H9 (cell line): ENCODE results near the gene PCDHA1. TPM values are rescaled to one million over a fixed set of nuclear protein-coding genes. Genes with fewer than 3 reads are reported as not detected.

Source experiments
- DNase-seq: peaks from one replicate; pipeline ENCODE4 v3.0.0-alpha.2; 2017
- H2AFZ ChIP-seq: one replicate; pipeline ENCODE4 v1.6.1; 2013; ENCODE audit warnings: mild to moderate bottlenecking, low read length, control low read depth, moderate library complexity
- H2AK5ac ChIP-seq: 2 replicates; pipeline ENCODE4 v1.6.1; 2013; ENCODE audit warnings: low read length, control low read depth, mixed read lengths; ENCODE audit not compliant: insufficient read length
- H2BK120ac ChIP-seq: one replicate; pipeline ENCODE4 v1.6.1; 2013; ENCODE audit warnings: low read depth, mild to moderate bottlenecking, low read length, control low read depth, inconsistent platforms; ENCODE audit not compliant: poor library complexity, severe bottlenecking
- H2BK12ac ChIP-seq: 2 replicates; pipeline ENCODE4 v1.6.1; 2013; ENCODE audit warnings: low read length, control low read depth, mixed read lengths, low read depth; ENCODE audit not compliant: insufficient read length
- H2BK15ac ChIP-seq: 2 replicates; pipeline ENCODE4 v1.6.1; 2013; ENCODE audit warnings: low read depth, low read length, control low read depth
- H2BK20ac ChIP-seq: one replicate; pipeline ENCODE4 v1.6.1; 2013; ENCODE audit warnings: low read depth, mild to moderate bottlenecking, low read length, control low read depth, inconsistent platforms; ENCODE audit not compliant: poor library complexity, severe bottlenecking
- H2BK5ac ChIP-seq: 2 replicates; pipeline ENCODE4 v1.6.1; 2013; ENCODE audit warnings: low read length, control low read depth, mixed read lengths; ENCODE audit not compliant: insufficient read length
- H3K14ac ChIP-seq: 2 replicates; pipeline ENCODE4 v1.6.1; 2013; ENCODE audit warnings: low read length, control low read depth; ENCODE audit not compliant: insufficient read depth
- H3K18ac ChIP-seq: 2 replicates; pipeline ENCODE4 v1.6.1; 2013; ENCODE audit warnings: low read depth, mild to moderate bottlenecking, mixed read lengths, low read length, control low read depth; ENCODE audit not compliant: insufficient read length
- H3K23ac ChIP-seq: 2 replicates; pipeline ENCODE4 v1.6.1; 2013; ENCODE audit warnings: low read length, control low read depth, mixed read lengths, low read depth; ENCODE audit not compliant: insufficient read length
- H3K23me2 ChIP-seq: 2 replicates; pipeline ENCODE4 v1.6.1; 2013; ENCODE audit warnings: low read depth, mild to moderate bottlenecking, mixed read lengths, low read length, control low read depth; ENCODE audit not compliant: insufficient read length, poor library complexity, severe bottlenecking
- H3K27ac ChIP-seq: 2 replicates; pipeline ENCODE4 v1.5.1; 2013; ENCODE audit warnings: low read length, control low read depth, mixed read lengths, low read depth; ENCODE audit not compliant: insufficient read length
- H3K27me3 ChIP-seq: 2 replicates; pipeline ENCODE4 v1.6.1; 2013; ENCODE audit warnings: low read length, control low read depth, inconsistent platforms; ENCODE audit not compliant: insufficient read depth
- H3K4ac ChIP-seq: 2 replicates; pipeline ENCODE4 v1.6.1; 2013; ENCODE audit warnings: low read depth, mild to moderate bottlenecking, control low read depth, inconsistent platforms, low read length, moderate library complexity
- H3K4me1 ChIP-seq: 2 replicates; pipeline ENCODE4 v1.6.1; 2013; ENCODE audit warnings: low read length, control low read depth, inconsistent platforms; ENCODE audit not compliant: insufficient read depth
- H3K4me2 ChIP-seq: 2 replicates; pipeline ENCODE4 v1.6.1; 2013; ENCODE audit warnings: low read length, control low read depth, mixed read lengths; ENCODE audit not compliant: insufficient read length, insufficient read depth
- H3K56ac ChIP-seq: 2 replicates; pipeline ENCODE4 v1.6.1; 2013; ENCODE audit warnings: low read depth, mild to moderate bottlenecking, mixed read lengths, low read length, control low read depth; ENCODE audit not compliant: insufficient read length
- H3K79me1 ChIP-seq: 2 replicates; pipeline ENCODE4 v1.6.1; 2013; ENCODE audit warnings: low read depth, mild to moderate bottlenecking, moderate library complexity, low read length, control low read depth, inconsistent platforms; ENCODE audit not compliant: insufficient read depth, poor library complexity, severe bottlenecking
- H3K79me2 ChIP-seq: 2 replicates; pipeline ENCODE4 v1.6.1; 2013; ENCODE audit warnings: low read length, control low read depth, inconsistent platforms; ENCODE audit not compliant: insufficient read depth
- H3K9ac ChIP-seq: 2 replicates; pipeline ENCODE4 v1.6.1; 2013; ENCODE audit warnings: low read length, control low read depth, mixed read lengths; ENCODE audit not compliant: insufficient read length; ENCODE audit errors: extremely low read depth
- H3K9me3 ChIP-seq: one replicate; pipeline ENCODE4 v1.6.1; 2013; ENCODE audit warnings: low read depth, low read length, inconsistent platforms; ENCODE audit not compliant: control insufficient read depth
- H3T11ph ChIP-seq: one replicate; pipeline ENCODE4 v1.6.1; 2013; ENCODE audit warnings: mild to moderate bottlenecking, low read length, control low read depth, inconsistent platforms
- H4K20me1 ChIP-seq: one replicate; pipeline ENCODE4 v1.6.1; 2013; ENCODE audit not compliant: control insufficient read depth, insufficient read length, insufficient read depth
- H4K5ac ChIP-seq: 2 replicates; pipeline ENCODE4 v1.6.1; 2013; ENCODE audit warnings: low read depth, mild to moderate bottlenecking, mixed read lengths, low read length, control low read depth; ENCODE audit not compliant: insufficient read length
- H4K8ac ChIP-seq: replicated peaks from 2 replicates; pipeline ENCODE4 v1.6.1; 2013; ENCODE audit warnings: low read length, control low read depth, mixed read lengths, low read depth; ENCODE audit not compliant: insufficient read length
- H4K91ac ChIP-seq: 2 replicates; pipeline ENCODE4 v1.6.1; 2013; ENCODE audit warnings: low read depth, mild to moderate bottlenecking, moderate library complexity, mixed read lengths, low read length, control low read depth; ENCODE audit not compliant: insufficient read length
- H3K27ac Mint-ChIP-seq, 3 experiments: 2 replicates in 2 of 3; 3 replicates in 1 of 3; pipeline ENCODE4 v1.8.0; 2020 to 2021; ENCODE audit warnings: mixed read lengths in 3 of 3, mild to moderate bottlenecking in 1 of 3, moderate library complexity in 1 of 3
- H3K27me3 Mint-ChIP-seq: 2 replicates; pipeline ENCODE4 v1.8.0; 2021; ENCODE audit warnings: low read depth, mild to moderate bottlenecking, moderate library complexity, mixed read lengths
- H3K36me3 Mint-ChIP-seq, 3 experiments: 2 replicates in 2 of 3; 3 replicates in 1 of 3; pipeline ENCODE4 v1.8.0; 2020 to 2021; ENCODE audit warnings: low read depth in 3 of 3, mixed read lengths in 3 of 3; ENCODE audit not compliant: insufficient read depth in 1 of 3
- H3K4me1 Mint-ChIP-seq, 2 experiments: 2 replicates each; pipeline ENCODE4 v1.8.0; 2020; ENCODE audit warnings: mixed read lengths in 2 of 2
- H3K4me3 Mint-ChIP-seq, 2 experiments: 2 replicates in 1 of 2; 3 replicates in 1 of 2; pipeline ENCODE4 v1.8.0; 2020 to 2021; ENCODE audit warnings: mild to moderate bottlenecking in 2 of 2, mixed read lengths in 2 of 2, moderate library complexity in 1 of 2
- H3K9me3 Mint-ChIP-seq, 2 experiments: 2 replicates in 1 of 2; 3 replicates in 1 of 2; pipeline ENCODE4 v1.8.0; 2020; ENCODE audit warnings: mild to moderate bottlenecking in 2 of 2, mixed read lengths in 2 of 2, moderate library complexity in 1 of 2
- WGBS: extraction: QIAGEN DNeasy Blood & Tissue Kit; methylation state at CpG from one replicate; pipeline ENCODE4 v1.1.7; 2013; ENCODE audit warnings: missing lambda C conversion rate, low lambda C conversion rate, mixed read lengths; ENCODE audit not compliant: insufficient read length; ENCODE audit errors: extremely low coverage; 5-methylcytosine and 5-hydroxymethylcytosine counted together
- total RNA-seq: library from RNA; stranded (reverse); gene quantifications from 2 replicates; pipeline ENCODE4 v1.2.1, GENCODE V29; 2021
- TF ChIP-seq, protein P1 (sequence below): fragments of 200-600 bp; sonication (generic); conservative IDR thresholded peaks from 3 replicates; pipeline ENCODE4 v1.8.0; 2021; ENCODE audit warnings: antibody characterized with exemption, mild to moderate bottlenecking

PCDHA1 gene
- total RNA-seq, 1 experiment from 2014 or later, result 0.61 TPM

- H3K9me3 ChIP-seq, result no peaks in the 10 kb centered on the region
- H3K79me1 ChIP-seq, result no peaks in the 10 kb centered on the region
- no peak overlapping the region for H4K5ac ChIP-seq
- Mint-ChIP-seq H3K4me3 (no peak overlapping the region), H3K9me3 (peaks cover 46 to 47% of the 10 kb centered on the region in 2 experiments), H3K36me3 (peaks cover 8 to 42% (median 33%) of the 10 kb centered on the region in 3 experiments), H3K27ac (no peak overlapping the region), H3K27me3 (no peaks in the 10 kb centered on the region), H3K4me1 (peaks cover 0 to 2% of the 10 kb centered on the region in 2 experiments; a peak in 1 of 4 replicates)
- no peak overlapping the region for H4K91ac ChIP-seq
- H3K27me3 ChIP-seq, result no peaks in the 10 kb centered on the region
- H4K20me1 ChIP-seq, result no peaks in the 10 kb centered on the region
- no peak overlapping the region for H3K56ac ChIP-seq
- no peak overlapping the region for H2AK5ac ChIP-seq
- no peak overlapping the region for H3K27ac ChIP-seq
- no peak overlapping the region for H4K8ac ChIP-seq
- no peak overlapping the region for H3K18ac ChIP-seq
- H3K9ac ChIP-seq, result no peak overlapping the region
- no peak overlapping the region for H3T11ph ChIP-seq
- no peak overlapping the region for H3K23ac ChIP-seq
- no peak overlapping the region for H2BK20ac ChIP-seq
- DNase-seq, result no peak
- H3K23me2 ChIP-seq, result no peaks in the 10 kb centered on the region
- H2BK120ac ChIP-seq, result no peak overlapping the region
- TF ChIP-seq, protein P1, sequence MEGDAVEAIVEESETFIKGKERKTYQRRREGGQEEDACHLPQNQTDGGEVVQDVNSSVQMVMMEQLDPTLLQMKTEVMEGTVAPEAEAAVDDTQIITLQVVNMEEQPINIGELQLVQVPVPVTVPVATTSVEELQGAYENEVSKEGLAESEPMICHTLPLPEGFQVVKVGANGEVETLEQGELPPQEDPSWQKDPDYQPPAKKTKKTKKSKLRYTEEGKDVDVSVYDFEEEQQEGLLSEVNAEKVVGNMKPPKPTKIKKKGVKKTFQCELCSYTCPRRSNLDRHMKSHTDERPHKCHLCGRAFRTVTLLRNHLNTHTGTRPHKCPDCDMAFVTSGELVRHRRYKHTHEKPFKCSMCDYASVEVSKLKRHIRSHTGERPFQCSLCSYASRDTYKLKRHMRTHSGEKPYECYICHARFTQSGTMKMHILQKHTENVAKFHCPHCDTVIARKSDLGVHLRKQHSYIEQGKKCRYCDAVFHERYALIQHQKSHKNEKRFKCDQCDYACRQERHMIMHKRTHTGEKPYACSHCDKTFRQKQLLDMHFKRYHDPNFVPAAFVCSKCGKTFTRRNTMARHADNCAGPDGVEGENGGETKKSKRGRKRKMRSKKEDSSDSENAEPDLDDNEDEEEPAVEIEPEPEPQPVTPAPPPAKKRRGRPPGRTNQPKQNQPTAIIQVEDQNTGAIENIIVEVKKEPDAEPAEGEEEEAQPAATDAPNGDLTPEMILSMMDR, result no peak
- H2BK15ac ChIP-seq, result no peak overlapping the region
- H3K4me1 ChIP-seq, result no peaks in the 10 kb centered on the region
- WGBS, result no CpG with 5 or more reads among the region's 53 CpGs
- no peak overlapping the region for H2BK12ac ChIP-seq
- H2BK5ac ChIP-seq, result no peak overlapping the region
- H3K4ac ChIP-seq, result no peak overlapping the region
- no peak overlapping the region for H3K4me2 ChIP-seq
- no peak overlapping the region for H3K14ac ChIP-seq
- no peak overlapping the region for H2AFZ ChIP-seq
- no peaks in the 10 kb centered on the region for H3K79me2 ChIP-seq
These were observed 16.9 kb downstream of the PCDHA1 start for GRCh38 chr5:140802781-140803271.
